SK-N-SH (cell line): ENCODE measurements around the gene NUP133.

Experiments
- TAF1 ChIP-seq: IDR thresholded peaks from 2 replicates; pipeline ENCODE4 v1.6.1; 2012; ENCODE audit warnings: low read depth, mild to moderate bottlenecking, low read length, moderate library complexity, borderline replicate concordance
- TF ChIP-seq, protein P1 (sequence below): fragments of 200-600 bp; sonication (generic); IDR thresholded peaks from 2 replicates; pipeline ENCODE4 v1.6.1; 2017; ENCODE audit warnings: antibody characterized with exemption, mild to moderate bottlenecking, moderate library complexity
- TF ChIP-seq, protein P2 (sequence below): fragments of 150-350 bp; IDR thresholded peaks from 2 replicates; pipeline ENCODE4 v1.6.1; 2016; ENCODE audit warnings: mild to moderate bottlenecking, low read depth, low read length

DNA sequence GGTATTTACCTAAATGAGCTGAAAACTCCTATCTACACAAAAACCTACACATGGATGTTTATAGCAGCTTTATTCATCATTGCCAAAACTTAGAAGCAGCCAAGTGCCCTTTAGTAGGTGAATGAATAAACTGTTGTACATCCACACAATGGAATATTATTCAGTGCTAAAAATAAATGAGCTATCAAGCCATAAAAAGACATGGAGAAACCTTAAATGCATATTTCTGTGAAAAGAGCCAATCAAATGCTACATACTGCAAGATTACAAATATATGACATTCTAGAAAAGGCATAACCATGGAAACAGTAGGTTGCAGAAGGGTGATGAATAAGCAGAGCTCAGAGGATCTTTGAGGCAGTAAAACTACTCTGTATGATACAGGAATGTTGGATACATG lies 27.1 kb upstream of the NUP133 start:
- TF ChIP-seq TAF1: no peak
- TF ChIP-seq, protein P1, sequence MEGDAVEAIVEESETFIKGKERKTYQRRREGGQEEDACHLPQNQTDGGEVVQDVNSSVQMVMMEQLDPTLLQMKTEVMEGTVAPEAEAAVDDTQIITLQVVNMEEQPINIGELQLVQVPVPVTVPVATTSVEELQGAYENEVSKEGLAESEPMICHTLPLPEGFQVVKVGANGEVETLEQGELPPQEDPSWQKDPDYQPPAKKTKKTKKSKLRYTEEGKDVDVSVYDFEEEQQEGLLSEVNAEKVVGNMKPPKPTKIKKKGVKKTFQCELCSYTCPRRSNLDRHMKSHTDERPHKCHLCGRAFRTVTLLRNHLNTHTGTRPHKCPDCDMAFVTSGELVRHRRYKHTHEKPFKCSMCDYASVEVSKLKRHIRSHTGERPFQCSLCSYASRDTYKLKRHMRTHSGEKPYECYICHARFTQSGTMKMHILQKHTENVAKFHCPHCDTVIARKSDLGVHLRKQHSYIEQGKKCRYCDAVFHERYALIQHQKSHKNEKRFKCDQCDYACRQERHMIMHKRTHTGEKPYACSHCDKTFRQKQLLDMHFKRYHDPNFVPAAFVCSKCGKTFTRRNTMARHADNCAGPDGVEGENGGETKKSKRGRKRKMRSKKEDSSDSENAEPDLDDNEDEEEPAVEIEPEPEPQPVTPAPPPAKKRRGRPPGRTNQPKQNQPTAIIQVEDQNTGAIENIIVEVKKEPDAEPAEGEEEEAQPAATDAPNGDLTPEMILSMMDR: no peak
- TF ChIP-seq, protein P2, sequence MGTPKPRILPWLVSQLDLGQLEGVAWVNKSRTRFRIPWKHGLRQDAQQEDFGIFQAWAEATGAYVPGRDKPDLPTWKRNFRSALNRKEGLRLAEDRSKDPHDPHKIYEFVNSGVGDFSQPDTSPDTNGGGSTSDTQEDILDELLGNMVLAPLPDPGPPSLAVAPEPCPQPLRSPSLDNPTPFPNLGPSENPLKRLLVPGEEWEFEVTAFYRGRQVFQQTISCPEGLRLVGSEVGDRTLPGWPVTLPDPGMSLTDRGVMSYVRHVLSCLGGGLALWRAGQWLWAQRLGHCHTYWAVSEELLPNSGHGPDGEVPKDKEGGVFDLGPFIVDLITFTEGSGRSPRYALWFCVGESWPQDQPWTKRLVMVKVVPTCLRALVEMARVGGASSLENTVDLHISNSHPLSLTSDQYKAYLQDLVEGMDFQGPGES: no peak
